ENCODE measurements around the gene TLX1. TPM values are rescaled to one million over a fixed set of nuclear protein-coding genes. Genes with fewer than 3 reads are reported as not detected.

The TLX1 gene
- total RNA-seq, 3 donors from 2014 or later: 0.93 to 1.0 TPM; not detected in 1

- H3K4me1 ChIP-seq (ENCODE audit: low read depth): peaks cover 14% of the 10 kb centered on the region
- no peak for TF ChIP-seq CTCF (IDR thresholded peaks at IDR 0.05)
- no peak for DNase-seq
- intact Hi-C loops (cut with DNase I, micrococcal nuclease): no loop called here
- H3K36me3 ChIP-seq (ENCODE audit: low read depth): no peaks in the 10 kb centered on the region
- H3K9me3 ChIP-seq: no peaks in the 10 kb centered on the region
- no peak for ATAC-seq
- H3K4me3 ChIP-seq: no peak overlapping the region
Measured at GRCh38 chr10:101136007-101136707, 5.1 kb downstream of the TLX1 start.

- no peak for TF ChIP-seq CTCF (IDR thresholded peaks at IDR 0.05)
- DNase-seq: no peak
- no peaks in the 10 kb centered on the region for H3K36me3 ChIP-seq (ENCODE audit: low read depth)
- H3K4me1 ChIP-seq (ENCODE audit: low read depth): peaks cover 9% of the 10 kb centered on the region
- ATAC-seq: no peak
- intact Hi-C loops (cut with DNase I, micrococcal nuclease): no loop called here
- H3K9me3 ChIP-seq: no peaks in the 10 kb centered on the region
- no peak overlapping the region for H3K4me3 ChIP-seq
Measured at GRCh38 chr10:101136708-101137121, 5.6 kb downstream of the TLX1 start.

GRCh38 chr10:101137271-101137670 lies 6.2 kb downstream of the TLX1 start:
- Histone ChIP-seq H3K9me3 (no peaks in the 10 kb centered on the region), H3K4me1 (ENCODE audit: low read depth) (peaks cover 3% of the 10 kb centered on the region), H3K36me3 (ENCODE audit: low read depth) (no peaks in the 10 kb centered on the region), H3K4me3 (no peak overlapping the region)
- TF ChIP-seq CTCF (IDR thresholded peaks at IDR 0.05): no peak
- no peak for DNase-seq
- no peak for ATAC-seq
- intact Hi-C loops (cut with DNase I, micrococcal nuclease): no loop called here

- DNase-seq: no peak
- no peak for TF ChIP-seq CTCF (IDR thresholded peaks at IDR 0.05)
- no peak for ATAC-seq
- Histone ChIP-seq H3K4me3 (no peak overlapping the region), H3K4me1 (ENCODE audit: low read depth) (peaks cover 3% of the 10 kb centered on the region), H3K9me3 (no peaks in the 10 kb centered on the region), H3K36me3 (ENCODE audit: low read depth) (no peaks in the 10 kb centered on the region)
- intact Hi-C loops (cut with DNase I, micrococcal nuclease): no loop called here
Measured at GRCh38 chr10:101138788-101139420, 7.8 kb downstream of the TLX1 start.

- no peaks in the 10 kb centered on the region for H3K9me3 ChIP-seq
- intact Hi-C loops (cut with DNase I, micrococcal nuclease): no loop called here
- H3K4me3 ChIP-seq: no peak overlapping the region
- TF ChIP-seq CTCF (IDR thresholded peaks at IDR 0.05): no peak
- no peaks in the 10 kb centered on the region for H3K36me3 ChIP-seq (ENCODE audit: low read depth)
- no peak for ATAC-seq
- DNase-seq: no peak
- peaks cover 3% of the 10 kb centered on the region for H3K4me1 ChIP-seq (ENCODE audit: low read depth)
Measured at GRCh38 chr10:101139421-101139911, 8.4 kb downstream of the TLX1 start.

All from mucosa of descending colon (tissue), 3 donors.